HCT116 (cell line): Measurements from ENCODE around the gene CENPV. TPM values are rescaled to one million over a fixed set of nuclear protein-coding genes. Genes with fewer than 3 reads are reported as not detected.

ENCODE experiments used
- ATAC-seq: fragments of 200-7000 bp; cut with Tn5 transposase; 2 replicates; pipeline ENCODE4 v1.9.1; 2020; ENCODE audit warnings: mild to moderate bottlenecking, moderate library complexity
- BruUV-seq: library from RNA; stranded (reverse); fragments of 400-500 nt; replicated peaks from 2 replicates; lab custom pipeline; 2021; lab: Mats Ljungman, UMichigan
- CTCF ChIA-PET: fragments of 300-600 bp; sonication (Branson Sonifier 250); formaldehyde crosslinking; loops from one replicate; lab custom pipeline; 2021; ENCODE audit warnings: antibody characterized with exemption; lab: Charles Lee
- POLR2A ChIA-PET: fragments of 300-600, 350-600 bp; sonication (Branson Sonifier 250); formaldehyde crosslinking; loops from one replicate; lab custom pipeline; 2021; ENCODE audit warnings: antibody characterized with exemption; lab: Charles Lee
- RAD21 ChIA-PET, 2 experiments: fragments of 300-600 bp; sonication (Branson Sonifier 250); formaldehyde crosslinking; loops; one replicate each; lab custom pipeline; 2023; ENCODE audit warnings: low total read pairs in 2 of 2; ENCODE audit not compliant: uncharacterized antibody in 2 of 2, unreplicated experiment in 2 of 2, low non-redundant PET in 1 of 2; lab: Charles Lee
- DNase-seq: peaks from one replicate; pipeline ENCODE4 v3.0.0-alpha.2; 2010; ENCODE audit warnings: low read depth, low spot score
- H2AFZ ChIP-seq: fragments of 200-600 bp; shearing (Covaris generic), sonication (generic); 2 replicates; pipeline ENCODE4 v1.6.1; 2017; ENCODE audit warnings: low read depth, mixed run types, mixed read lengths, antibody characterized with exemption, low read length; ENCODE audit not compliant: poor library complexity, severe bottlenecking
- H3K27ac ChIP-seq: 2 replicates; pipeline ENCODE4 v1.5.1; 2012; ENCODE audit warnings: low read depth, low read length
- H3K27me3 ChIP-seq: fragments of 200-600 bp; sonication (generic); 2 replicates; pipeline ENCODE4 v1.6.1; 2016; ENCODE audit warnings: mixed run types, low read length, mixed read lengths; ENCODE audit not compliant: insufficient read depth
- H3K36me3 ChIP-seq, 2 experiments: fragments of 200-500 bp in 1 of 2; fragments of 200-600 bp in 1 of 2; sonication (Bioruptor generic) in 1 of 2; sonication (generic) in 1 of 2; 2 replicates each; pipeline versions ENCODE4 v1.5.1 to v1.6.1; 2014 to 2016; ENCODE audit warnings: low read length in 2 of 2, inconsistent platforms in 1 of 2, mixed read lengths in 1 of 2, mixed run types in 1 of 2; ENCODE audit not compliant: insufficient read depth in 2 of 2, control insufficient read depth in 1 of 2
- H3K4me1 ChIP-seq, 2 experiments: fragments of 200-600 bp in 1 of 2; sonication (generic) in 1 of 2; 2 replicates each; pipeline versions ENCODE4 v1.5.1 to v1.6.1; 2012 to 2017; ENCODE audit warnings: low read length in 2 of 2, inconsistent platforms in 1 of 2, mild to moderate bottlenecking in 1 of 2, mixed read lengths in 1 of 2, mixed run types in 1 of 2, moderate library complexity in 1 of 2; ENCODE audit not compliant: insufficient read depth in 2 of 2, control insufficient read depth in 1 of 2
- H3K4me2 ChIP-seq: fragments of 200-600 bp; sonication (generic); 2 replicates; pipeline ENCODE4 v1.6.1; 2017; ENCODE audit warnings: mixed run types, low read length, mixed read lengths
- H3K4me3 ChIP-seq, 2 experiments: fragments of 200-600 bp in 1 of 2; sonication (generic) in 1 of 2; replicated peaks in 1 of 2; 2 replicates each; pipeline ENCODE4 v1.5.1; 2011 to 2016; ENCODE audit warnings: low read length in 2 of 2, control low read depth in 1 of 2, low read depth in 1 of 2, mild to moderate bottlenecking in 1 of 2, mixed read lengths in 1 of 2, mixed run types in 1 of 2
- H3K79me2 ChIP-seq: fragments of 200-600 bp; sonication (generic); 2 replicates; pipeline ENCODE4 v1.6.1; 2017; ENCODE audit warnings: mild to moderate bottlenecking, mixed run types, low read length, moderate library complexity, mixed read lengths; ENCODE audit not compliant: insufficient read depth
- H3K9ac ChIP-seq: fragments of 200-600 bp; sonication (generic); 2 replicates; pipeline ENCODE4 v1.6.1; 2016; ENCODE audit warnings: low read length, mixed read lengths
- H3K9me2 ChIP-seq: fragments of 200-600 bp; sonication (generic), shearing (Covaris generic); 2 replicates; pipeline ENCODE4 v1.6.1; 2017; ENCODE audit warnings: mixed run types, mild to moderate bottlenecking, moderate library complexity; ENCODE audit not compliant: insufficient read depth
- H3K9me3 ChIP-seq, 2 experiments: fragments of 200-500 bp in 1 of 2; fragments of 200-600 bp in 1 of 2; sonication (Bioruptor generic) in 1 of 2; sonication (generic) in 1 of 2; 2 replicates each; pipeline ENCODE4 v1.6.1; 2014 to 2017; ENCODE audit warnings: low read length in 2 of 2, mixed read lengths in 2 of 2, inconsistent platforms in 1 of 2, low read depth in 1 of 2, mild to moderate bottlenecking in 1 of 2, mixed run types in 1 of 2, moderate library complexity in 1 of 2; ENCODE audit not compliant: control insufficient read depth in 1 of 2, insufficient read depth in 1 of 2
- H4K20me1 ChIP-seq: fragments of 200-600 bp; sonication (generic), shearing (Covaris generic); 2 replicates; pipeline ENCODE4 v1.6.1; 2017; ENCODE audit warnings: mixed run types, mild to moderate bottlenecking, moderate library complexity; ENCODE audit not compliant: insufficient read depth
- CEBPB ChIP-seq: IDR thresholded peaks from 2 replicates; pipeline ENCODE4 v1.6.1; 2012; ENCODE audit warnings: low read depth
- CTCF ChIP-seq, 3 experiments: fragments of 200-600 bp in 1 of 3; sonication (generic) in 1 of 3; IDR thresholded peaks in 2 of 3; conservative IDR thresholded peaks in 1 of 3; 2 replicates each; pipeline ENCODE4 v1.5.1; 2012 to 2017; ENCODE audit warnings: low read depth in 2 of 3, low read length in 2 of 3, antibody characterized with exemption in 1 of 3, borderline replicate concordance in 1 of 3, control low read depth in 1 of 3, mild to moderate bottlenecking in 1 of 3, mixed read lengths in 1 of 3, mixed run types in 1 of 3, moderate library complexity in 1 of 3; ENCODE audit not compliant: insufficient read depth in 1 of 3
- EGR1 ChIP-seq: IDR thresholded peaks from 2 replicates; pipeline ENCODE4 v1.6.1; 2012; ENCODE audit warnings: low read depth
- ELF1 ChIP-seq: IDR thresholded peaks from 2 replicates; pipeline ENCODE4 v1.6.1; 2012; ENCODE audit warnings: low read depth, borderline replicate concordance
- EZH2 ChIP-seq: fragments of 200-600 bp; sonication (generic); IDR thresholded peaks from 2 replicates; pipeline ENCODE4 v1.6.1; 2017; ENCODE audit warnings: antibody characterized with exemption, mixed run types
- JUND ChIP-seq: IDR thresholded peaks from 2 replicates; pipeline ENCODE4 v1.6.1; 2012
- MAX ChIP-seq: IDR thresholded peaks from 2 replicates; pipeline ENCODE4 v1.6.1; 2012
- RAD21 ChIP-seq: IDR thresholded peaks from 2 replicates; pipeline ENCODE4 v1.6.1; 2012; ENCODE audit warnings: low read depth, mild to moderate bottlenecking
- SIN3A ChIP-seq: IDR thresholded peaks from 2 replicates; pipeline ENCODE4 v1.6.1; 2012; ENCODE audit warnings: low read depth
- SP1 ChIP-seq: IDR thresholded peaks from 2 replicates; pipeline ENCODE4 v1.6.1; 2012; ENCODE audit warnings: low read depth
- TCF7L2 ChIP-seq: IDR thresholded peaks from 2 replicates; pipeline ENCODE4 v1.7.0; 2011; ENCODE audit warnings: borderline replicate concordance, inconsistent platforms; ENCODE audit not compliant: insufficient read depth, insufficient read length; ENCODE audit errors: extremely low read depth
- YY1 ChIP-seq: IDR thresholded peaks from 2 replicates; pipeline ENCODE4 v1.6.1; 2011; ENCODE audit warnings: low read length, low read depth, moderate library complexity, mild to moderate bottlenecking; ENCODE audit not compliant: insufficient replicate concordance; ENCODE audit errors: extremely low read depth
- intact Hi-C: fragments of 100-400 bp; cut with micrococcal nuclease; formaldehyde crosslinking; loops from 2 replicates; pipeline ENCODE4 v1.10.0; 2022
- total RNA-seq: library from RNA; stranded (reverse); gene quantifications from one replicate; pipeline ENCODE4 v1.2.1, GENCODE V29; 2021; ENCODE audit not compliant: unreplicated experiment

The CENPV gene
- total RNA-seq, 1 experiment from 2014 or later, result 84.7 TPM

DNA sequence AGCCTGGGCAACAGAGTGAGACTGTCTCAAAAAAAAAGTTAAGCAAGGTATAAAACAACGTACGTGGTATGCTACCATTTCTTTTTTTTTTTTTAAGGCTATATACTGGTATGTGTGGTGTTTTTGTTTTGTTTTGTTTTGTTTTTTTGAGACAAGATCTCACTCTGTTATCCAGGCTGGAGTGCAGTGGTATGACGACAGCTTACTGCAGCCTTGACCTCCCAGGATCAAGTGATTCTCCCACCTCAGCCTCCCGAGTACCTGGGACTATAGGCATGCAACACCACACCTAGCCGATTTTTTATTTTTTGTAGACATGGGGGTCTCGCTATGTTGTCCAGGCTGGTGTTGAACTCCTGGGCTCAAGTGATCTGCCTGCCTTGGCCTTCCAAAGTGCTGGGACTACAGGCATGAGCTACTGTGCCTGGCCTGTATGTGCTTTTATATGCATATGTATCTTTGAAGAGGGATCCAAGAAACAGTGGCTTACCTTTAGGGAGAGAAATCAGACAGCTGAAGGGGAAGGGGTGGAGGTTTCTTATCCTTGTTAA is 6.5 kb downstream of the CENPV start:
- no peak overlapping the region for H3K4me2 ChIP-seq
- H4K20me1 ChIP-seq, result peaks cover 4% of the 10 kb centered on the region; the same call in 1 of the 2 replicates
- H3K4me1 ChIP-seq, result peaks cover 7 to 9% of the 10 kb centered on the region in 2 experiments
- ChIA-PET RAD21 (interaction anchor here in 1 of 2 experiments (1.2 kb wide), 1 partner anchor 60 kb away, joined by 3 read pairs; no protein-coding TSS in a partner anchor), POLR2A (no interaction called here), CTCF (no interaction called here)
- TF ChIP-seq RAD21 (no peak), CEBPB (no peak), ELF1 (no peak), JUND (no peak), SP1 (no peak)
- DNase-seq (no peak), ATAC-seq (0 out of 2 replicates have a peak, but pooled peaks have one; percentile 13)
- H3K9ac ChIP-seq, result no peak overlapping the region
- peaks cover 27% of the 10 kb centered on the region for H3K79me2 ChIP-seq
- no peak overlapping the region for H3K4me3 ChIP-seq
- no peaks in the 10 kb centered on the region for H3K9me2 ChIP-seq
- H3K27me3 ChIP-seq, result no peaks in the 10 kb centered on the region
- peaks cover 13 to 19% of the 10 kb centered on the region in 2 experiments; a peak in 3 of 4 replicates for H3K36me3 ChIP-seq
- no peaks in the 10 kb centered on the region for H3K9me3 ChIP-seq
- no peak overlapping the region for H3K27ac ChIP-seq
- no peak overlapping the region for H2AFZ ChIP-seq
- intact Hi-C loops, result no loop called here
- no TSS peak for BruUV-seq

GRCh38 chr17:16345565-16345964 is 7.7 kb downstream of the CENPV start:
- Histone ChIP-seq H3K9me3 (no peaks in the 10 kb centered on the region), H3K36me3 (peaks cover 13 to 19% of the 10 kb centered on the region in 2 experiments; a peak in 3 of 4 replicates), H3K27ac (no peak overlapping the region), H3K4me1 (no peaks in the 10 kb centered on the region; a peak in 2 of 4 replicates), H3K4me3 (no peak overlapping the region), H3K9ac (no peak overlapping the region), H3K4me2 (no peak overlapping the region), H4K20me1 (peaks cover 4% of the 10 kb centered on the region; the same call in 1 of the 2 replicates), H3K27me3 (no peaks in the 10 kb centered on the region), H3K9me2 (no peaks in the 10 kb centered on the region), H2AFZ (no peak overlapping the region), H3K79me2 (peaks cover 15% of the 10 kb centered on the region)
- no peak for ATAC-seq
- RAD21 ChIA-PET, result no interaction called here
- BruUV-seq, result no TSS peak
- POLR2A ChIA-PET, result no interaction called here
- TF ChIP-seq TCF7L2 (no peak), CTCF (IDR thresholded peaks at IDR 0.05 in 2 of 3, conservative IDR thresholded peaks at IDR 0.05 in 1 of 3; ENCODE audit: borderline replicate concordance in 1 of 3, insufficient read depth in 1 of 3, low read depth in 2 of 3, low read length in 2 of 3) (no peak), MAX (no peak), SIN3A (no peak), EZH2 (no peak), EGR1 (no peak), RAD21 (no peak), YY1 (no peak)
- DNase-seq, result no peak
- CTCF ChIA-PET, result no interaction called here
- intact Hi-C loops, result no loop called here
